ENCODE results near the gene KDM8.
A peak's percentile ranks its signal among the peaks of the same experiment; 100 is the strongest.

KDM8 gene

DNA sequence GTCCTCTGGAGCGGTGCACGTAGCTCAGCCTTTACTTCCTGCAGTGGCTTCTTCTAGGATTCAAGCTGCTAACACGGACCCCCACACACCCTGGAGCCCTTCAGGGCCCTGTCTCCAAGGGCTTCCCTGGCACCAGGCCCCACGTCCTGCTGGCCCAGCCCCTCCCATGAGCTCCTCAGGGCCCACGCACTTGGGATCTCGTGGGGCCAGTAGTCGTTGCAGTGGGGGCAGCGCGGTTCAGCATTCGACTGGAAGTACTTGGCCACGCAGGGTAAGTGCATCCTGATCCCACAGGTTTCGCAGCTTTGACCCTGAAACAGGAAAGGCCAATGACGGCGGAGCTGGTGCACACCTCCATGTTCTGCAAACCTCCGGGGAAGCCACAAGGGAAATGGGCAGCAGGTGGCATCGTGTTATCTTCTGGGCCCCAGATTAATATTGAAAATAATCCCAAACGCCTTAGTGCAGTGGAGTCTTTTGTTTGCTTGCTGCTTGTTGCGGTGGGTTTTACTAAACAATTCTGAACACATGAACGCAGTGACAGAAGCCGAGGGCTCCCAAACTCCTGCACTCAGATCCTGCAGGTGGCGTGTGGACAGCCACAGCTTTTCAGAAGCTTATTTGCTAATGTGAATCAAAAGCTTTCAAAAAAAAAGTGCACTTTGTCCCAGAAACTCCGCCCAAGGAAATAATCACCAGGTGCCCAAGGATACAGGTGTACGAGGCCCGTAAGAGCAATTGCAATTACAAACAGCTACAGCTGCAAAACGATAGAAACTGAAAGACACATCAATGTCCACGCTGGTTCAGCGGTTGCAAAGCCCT is 22.4 kb downstream of the KDM8 start:
- Histone ChIP-seq H3K27ac (peak overlapping the region in 2 of 21 experiments; percentile 0 to 35), H3K4me3 (no peak overlapping the region)

- Histone ChIP-seq H3K27ac (peak overlapping the region in 2 of 21 experiments; percentile 0 to 38), H3K4me3 (no peak overlapping the region)
Observed at GRCh38 chr16:27226476-27226875, 23.1 kb downstream of the KDM8 start.

GRCh38 chr16:27226976-27227705 is 23.8 kb downstream of the KDM8 start:
- Histone ChIP-seq H3K27ac (peak overlapping the region in 1 of 21 experiments; percentile 38), H3K4me3 (no peak overlapping the region)

DNA sequence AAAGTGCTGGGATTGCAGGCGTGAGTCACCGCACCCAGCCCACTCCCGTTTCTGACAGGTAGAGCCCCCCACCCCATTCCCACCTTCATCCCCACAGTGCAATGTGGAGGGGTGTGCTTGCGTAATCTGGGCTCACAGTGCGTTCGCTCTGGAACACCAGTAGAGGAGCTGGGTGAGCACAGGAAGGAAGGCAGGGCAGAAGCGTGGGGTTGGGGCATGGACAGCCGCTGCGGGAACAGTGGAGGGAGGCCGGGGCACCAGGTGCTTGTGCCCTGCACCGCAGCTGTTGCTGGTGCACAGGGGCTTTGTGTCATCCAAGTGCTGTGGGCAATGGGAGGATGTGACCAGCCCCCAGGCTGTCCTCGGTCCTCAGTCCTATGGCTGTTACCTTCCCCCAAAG is 24.7 kb downstream of the KDM8 start:
- Histone ChIP-seq H3K4me3 (no peak overlapping the region), H3K27ac (no peak overlapping the region)

DNA sequence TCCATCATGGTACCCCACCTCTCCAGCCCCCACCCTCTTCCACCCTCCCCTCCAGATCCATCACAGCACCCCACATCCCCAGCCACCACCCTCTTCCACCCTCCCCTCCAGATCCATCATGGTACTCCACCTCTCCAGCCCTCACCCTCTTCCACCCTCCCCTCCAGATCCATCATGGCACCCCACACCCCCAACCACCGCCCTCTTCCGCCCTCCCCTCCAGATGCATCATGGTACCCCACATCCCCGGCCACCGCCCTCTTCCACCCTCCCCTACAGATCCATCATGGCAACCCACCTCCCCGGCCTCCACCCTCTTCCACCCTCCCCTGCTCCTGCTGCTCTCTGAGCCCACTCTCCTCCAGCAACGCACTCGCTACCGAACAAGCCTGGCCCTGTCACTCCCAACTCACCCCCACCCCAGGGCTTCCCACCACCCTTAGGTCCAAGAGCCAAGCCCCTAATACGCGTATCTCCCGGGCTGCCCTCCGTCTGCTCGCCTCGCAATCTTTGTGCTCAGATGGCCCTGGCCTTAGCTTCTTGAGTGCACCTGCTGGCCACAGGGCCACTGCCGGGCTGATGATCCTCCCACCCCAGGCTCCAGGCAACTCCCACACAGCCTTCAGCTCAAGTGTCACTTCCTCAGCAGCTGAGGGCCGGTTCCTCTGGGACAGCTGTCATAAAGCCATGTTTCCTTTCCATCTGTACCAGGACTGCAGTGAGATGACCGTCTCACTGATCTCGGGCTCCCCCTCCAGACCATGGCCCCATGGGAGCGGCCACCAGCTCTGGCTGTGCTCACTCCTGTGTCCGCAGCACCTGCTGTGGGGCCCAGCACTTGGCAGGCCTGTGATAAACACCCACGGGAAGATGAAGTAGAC is 25.5 kb downstream of the KDM8 start:
- no peak overlapping the region for H3K4me3 ChIP-seq
- peak overlapping the region in 1 of 21 experiments; percentile 43 for H3K27ac ChIP-seq

- Histone ChIP-seq H3K27ac (peak overlapping the region in 6 of 21 experiments; percentile 9 to 96 (median 36)), H3K4me3 (no peak overlapping the region)
Observed at GRCh38 chr16:27229891-27230470, 26.7 kb downstream of the KDM8 start.

GRCh38 chr16:27230562-27231001 is 27.3 kb downstream of the KDM8 start:
- Histone ChIP-seq H3K27ac (peak overlapping the region in 6 of 21 experiments; percentile 9 to 96 (median 36)), H3K4me3 (no peak overlapping the region)

- H3K27ac ChIP-seq, result peak overlapping the region in 7 of 21 experiments; percentile 9 to 96 (median 64)
Observed at GRCh38 chr16:27231692-27232060, 28.4 kb downstream of the KDM8 start.

DNA sequence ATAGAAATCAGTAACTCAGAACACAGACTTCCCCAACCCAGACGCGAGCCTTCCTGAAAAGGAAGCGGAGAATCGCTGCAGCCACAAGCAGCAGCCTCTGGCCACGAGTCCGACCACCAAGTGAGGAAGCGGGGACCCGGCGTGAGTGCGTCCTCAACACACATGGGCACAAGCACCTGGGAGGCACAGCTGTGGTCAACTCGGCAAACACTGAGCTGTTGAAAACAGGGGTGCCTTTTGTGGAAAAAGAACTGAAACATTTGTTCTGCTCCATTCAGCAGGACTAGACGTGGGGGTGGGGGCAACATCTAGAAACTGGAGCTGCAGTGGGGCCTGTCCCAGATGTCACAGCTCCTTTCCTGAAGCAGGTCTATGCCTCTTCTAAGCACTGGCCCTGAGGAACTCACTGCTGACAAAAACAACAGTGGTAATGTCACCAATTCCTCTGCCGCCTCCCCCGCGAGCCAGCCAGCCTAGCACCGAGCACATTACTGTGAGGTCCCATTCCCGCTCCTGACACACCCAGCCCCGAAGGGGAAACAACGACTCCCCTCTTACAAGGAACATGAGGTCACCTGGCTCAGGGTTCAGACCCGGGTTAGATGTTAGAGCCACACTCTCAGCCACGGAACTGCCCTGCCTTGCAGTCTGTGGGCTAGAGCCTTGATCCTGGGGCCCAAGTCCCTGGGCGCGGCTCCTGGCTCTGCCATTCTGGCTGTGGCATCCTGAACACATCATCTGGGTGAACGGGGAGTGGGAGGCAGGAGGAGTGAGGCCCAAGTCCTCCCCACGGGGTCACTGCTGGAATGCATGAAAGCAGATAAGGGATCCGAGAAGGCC is 29.0 kb downstream of the KDM8 start:
- Histone ChIP-seq H3K27ac (peak overlapping the region in 11 of 21 experiments; percentile 9 to 96 (median 53)), H3K4me3 (no peak overlapping the region)

More at GRCh38 chr16:27231692-27232060, 28.4 kb downstream of the KDM8 start:
- H3K4me3 ChIP-seq, result no peak overlapping the region

DNA sequence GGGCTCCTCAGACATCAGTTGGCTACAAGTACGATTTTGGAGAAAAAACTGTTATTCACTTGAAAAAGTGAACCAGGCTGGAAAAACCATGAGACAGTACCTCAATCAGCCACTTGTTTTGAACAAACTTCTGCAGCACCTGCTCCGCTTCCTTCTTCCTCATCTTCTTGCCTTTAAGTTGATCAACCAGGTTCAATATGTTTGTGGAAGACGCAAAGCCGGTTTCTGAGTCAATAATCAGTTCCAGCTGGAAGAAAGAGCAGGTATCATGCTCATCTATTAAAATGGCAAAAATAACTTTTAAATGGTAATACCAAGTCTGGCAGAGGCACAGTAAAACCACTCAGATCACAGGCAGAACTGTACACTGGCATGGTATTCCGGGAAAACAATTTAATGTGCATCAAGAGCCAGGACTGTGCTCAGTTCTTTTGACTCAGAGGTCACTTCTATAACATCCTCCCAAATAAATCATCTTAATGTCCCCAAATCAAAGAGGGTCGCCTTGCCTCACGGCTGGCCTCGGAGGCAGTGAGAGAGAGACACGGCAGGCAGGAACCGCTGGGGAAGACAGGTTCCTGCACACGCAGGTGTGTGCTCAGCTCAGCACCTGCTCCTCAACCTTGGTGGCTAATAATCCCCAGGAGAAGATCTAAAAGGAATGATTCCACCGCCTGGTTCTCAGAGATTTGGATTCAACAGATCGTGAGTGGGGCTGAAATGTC is 29.7 kb downstream of the KDM8 start:
- peak overlapping the region in 11 of 21 experiments; percentile 9 to 96 (median 64) for H3K27ac ChIP-seq
- H3K4me3 ChIP-seq, result no peak overlapping the region

DNA sequence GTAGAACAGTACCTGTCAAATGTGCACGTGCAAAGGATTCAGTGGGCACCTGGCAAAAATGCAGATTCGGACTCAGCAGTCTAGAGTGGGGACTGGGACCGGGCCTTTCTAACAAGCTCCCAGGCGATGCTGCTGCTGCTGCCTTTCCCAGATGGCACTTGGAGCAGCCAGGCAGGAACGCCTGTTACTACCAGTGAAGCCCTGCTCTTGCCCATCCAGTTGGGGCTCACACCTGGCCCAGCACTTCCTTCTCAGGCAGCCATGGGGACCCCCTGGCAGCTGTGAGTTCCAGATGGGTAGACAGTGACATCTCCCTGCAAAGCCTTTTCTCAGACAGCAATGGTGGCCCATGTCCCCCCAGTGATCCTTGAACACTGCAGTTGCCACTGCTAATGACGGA is 30.4 kb downstream of the KDM8 start:
- peak overlapping the region in 13 of 21 experiments; percentile 9 to 96 (median 84) for H3K27ac ChIP-seq
- H3K4me3 ChIP-seq, result no peak overlapping the region

- Histone ChIP-seq H3K27ac (peak overlapping the region in 18 of 21 experiments; percentile 9 to 96 (median 84)), H3K4me3 (no peak overlapping the region)
Observed at GRCh38 chr16:27234171-27234570, 30.8 kb downstream of the KDM8 start.

GRCh38 chr16:27234603-27235002 is 31.3 kb downstream of the KDM8 start:
- H3K27ac ChIP-seq, result peak overlapping the region in 19 of 21 experiments; percentile 35 to 96 (median 84)

DNA sequence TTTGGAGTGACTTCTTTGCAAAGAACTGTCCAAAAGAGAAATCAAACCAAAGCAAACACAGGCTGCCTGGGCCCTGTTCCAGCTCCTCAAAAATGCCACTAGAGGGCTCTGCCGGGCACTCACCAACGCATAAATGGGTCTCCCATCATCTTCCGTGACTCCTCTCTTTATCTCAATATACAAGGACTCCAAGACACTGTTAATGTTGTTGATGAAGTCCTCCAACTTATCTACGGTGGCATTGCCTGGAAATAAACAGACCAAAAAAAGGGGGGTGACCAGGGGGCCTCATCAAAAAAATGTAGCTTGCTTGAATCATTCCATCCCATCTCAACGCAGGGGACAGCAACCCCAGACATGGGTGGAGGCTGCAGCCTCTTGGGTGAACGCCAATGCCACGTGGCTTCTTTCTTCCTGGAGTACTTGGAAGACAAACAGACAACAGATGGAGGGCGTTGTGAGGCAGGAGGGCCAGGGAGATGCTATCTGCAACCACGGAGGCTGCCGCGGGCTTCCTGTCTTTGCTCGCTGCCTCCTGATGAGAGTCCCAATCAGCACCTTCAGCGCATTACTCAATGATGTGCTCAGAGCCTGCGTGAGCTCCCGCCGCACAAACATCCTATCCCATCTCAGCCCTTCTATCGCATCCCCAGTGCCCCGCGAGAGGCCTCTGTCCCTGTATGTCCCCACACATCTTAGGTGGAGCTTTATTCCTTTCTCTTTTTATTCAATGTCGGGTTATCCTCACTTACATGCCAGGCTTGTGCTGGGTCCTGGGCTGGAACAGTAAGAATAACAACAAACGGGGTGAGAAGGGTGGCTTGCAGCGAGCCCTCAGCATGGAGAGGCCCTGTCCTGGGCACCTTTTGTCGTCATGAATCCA is 32.0 kb downstream of the KDM8 start:
- no peak overlapping the region for H3K4me3 ChIP-seq

More at GRCh38 chr16:27234603-27235002, 31.3 kb downstream of the KDM8 start:
- no peak overlapping the region for H3K4me3 ChIP-seq

GRCh38 chr16:27235938-27236245 is 32.6 kb downstream of the KDM8 start:
- peak overlapping the region in 20 of 21 experiments; percentile 43 to 96 (median 84) for H3K27ac ChIP-seq

More for the DNA sequence above, 32.0 kb downstream of the KDM8 start:
- H3K27ac ChIP-seq, result peak overlapping the region in 20 of 21 experiments; percentile 53 to 96 (median 84)

DNA sequence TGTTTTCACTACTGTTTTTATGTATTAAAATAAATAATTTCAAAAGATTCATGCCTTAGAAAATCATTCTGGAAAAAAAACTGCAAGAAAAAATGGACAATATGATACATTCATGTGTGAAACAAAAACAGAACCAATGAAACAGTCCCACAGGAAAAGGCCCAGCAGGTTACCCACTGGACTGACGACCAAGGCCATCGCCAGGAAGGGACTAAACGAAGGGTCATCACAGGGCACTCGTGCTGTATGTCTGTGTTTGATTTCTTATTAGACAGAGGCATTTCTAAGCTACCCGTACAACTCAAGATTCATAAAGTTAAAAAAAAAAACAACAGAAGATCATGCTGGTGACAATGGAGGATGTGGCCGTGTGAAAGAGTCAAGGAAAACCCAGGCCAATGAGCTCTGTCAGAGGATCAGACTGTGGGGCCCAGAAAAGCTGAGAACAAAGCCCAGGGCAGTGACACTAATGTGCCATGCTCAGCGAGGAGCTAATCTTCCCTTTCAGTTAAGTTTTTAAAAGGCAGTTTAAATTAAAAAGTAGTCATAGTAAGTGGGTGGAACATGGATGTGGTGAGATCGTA is 33.4 kb downstream of the KDM8 start:
- H3K4me3 ChIP-seq, result no peak overlapping the region
- H3K27ac ChIP-seq, result peak overlapping the region in 20 of 21 experiments; percentile 67 to 96 (median 84)

More at GRCh38 chr16:27235938-27236245, 32.6 kb downstream of the KDM8 start:
- H3K4me3 ChIP-seq, result no peak overlapping the region
